GM19324 (cell line): ENCODE results near the gene BFAR.
"Not testable (repeated sequence)": the region's sequence is repeated elsewhere in the genome, so short reads cannot be mapped to it uniquely, and the experiment has no call there.

Source experiments
- ATAC-seq: cut with Tn5 transposase; IDR thresholded peaks from one replicate; pipeline ENCODE4 v1.9.1; 2021; ENCODE audit warnings: mild to moderate bottlenecking, moderate library complexity; ENCODE audit not compliant: unreplicated experiment, low FRiP score

Gene BFAR

DNA sequence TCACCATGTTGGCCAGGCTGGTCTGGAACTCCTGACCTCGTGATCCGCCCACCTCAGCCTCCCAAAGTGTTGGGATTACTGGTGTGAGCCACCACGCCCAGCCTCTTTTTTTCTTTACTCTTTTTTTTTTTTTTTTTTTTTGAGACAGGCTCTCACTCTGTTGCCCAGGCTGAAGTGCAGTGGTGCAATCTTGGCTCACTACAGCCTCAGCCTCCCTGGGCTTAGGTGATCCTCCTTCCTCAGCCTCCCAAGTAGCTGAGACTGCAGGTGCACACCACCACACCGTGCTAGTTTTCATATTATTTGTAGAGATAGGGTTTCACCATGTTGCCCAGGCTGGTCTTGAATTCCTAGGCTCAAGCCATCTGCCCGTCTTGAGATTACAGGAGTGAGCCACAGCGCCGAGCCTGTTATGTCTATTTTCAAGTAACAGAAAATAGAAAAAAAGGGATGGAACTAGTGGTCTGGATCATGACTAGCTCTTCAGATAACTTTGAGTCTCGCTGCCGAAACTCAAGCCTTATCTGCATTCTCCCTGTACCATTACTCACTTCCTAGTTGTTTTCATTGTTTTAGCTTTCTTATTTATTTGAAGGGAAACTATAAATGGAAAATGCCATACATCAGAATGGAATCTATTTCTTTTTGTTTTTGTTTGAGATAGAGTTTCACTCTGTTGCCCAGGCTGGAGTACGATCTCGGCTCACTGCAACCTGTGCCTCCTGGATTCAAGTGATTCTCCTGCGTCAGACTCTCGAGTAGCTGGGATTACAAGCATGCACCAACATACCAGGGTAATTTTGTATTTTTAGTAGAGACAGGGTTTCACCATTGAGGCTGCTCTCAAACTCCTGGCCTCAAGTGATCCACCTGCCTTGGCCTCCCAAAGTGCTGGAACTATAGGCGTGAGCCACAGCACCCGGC, 53.4 kb downstream of the BFAR start:
- not testable (repeated sequence) for ATAC-seq

DNA sequence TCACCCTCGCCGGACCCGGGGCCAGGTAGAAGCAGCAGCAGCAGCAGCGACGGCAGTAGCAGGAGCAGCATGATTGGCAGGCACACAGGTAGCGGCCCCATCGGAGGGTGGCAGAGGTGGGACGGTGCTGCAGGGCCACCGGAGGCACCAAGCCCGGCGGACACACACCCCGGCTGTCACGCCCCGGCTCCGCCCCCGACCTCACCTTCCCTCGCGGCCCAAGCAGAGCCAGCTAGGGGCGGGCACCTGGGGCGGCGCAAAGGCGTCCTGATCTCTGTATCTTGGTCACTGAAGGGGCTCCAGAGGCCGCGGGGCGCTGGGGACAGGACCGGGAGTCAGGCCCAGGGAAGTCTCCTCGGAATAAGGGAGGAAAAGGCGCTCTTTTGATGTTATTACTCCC, 61.4 kb downstream of the BFAR start, which contains the start of gene PLA2G10:
Gene PLA2G10 (minus strand): TSS at position 180 of the 400 bp plus-strand sequence. CDS start 79 bp downstream, at position 101.
- ATAC-seq = not testable (repeated sequence)

DNA sequence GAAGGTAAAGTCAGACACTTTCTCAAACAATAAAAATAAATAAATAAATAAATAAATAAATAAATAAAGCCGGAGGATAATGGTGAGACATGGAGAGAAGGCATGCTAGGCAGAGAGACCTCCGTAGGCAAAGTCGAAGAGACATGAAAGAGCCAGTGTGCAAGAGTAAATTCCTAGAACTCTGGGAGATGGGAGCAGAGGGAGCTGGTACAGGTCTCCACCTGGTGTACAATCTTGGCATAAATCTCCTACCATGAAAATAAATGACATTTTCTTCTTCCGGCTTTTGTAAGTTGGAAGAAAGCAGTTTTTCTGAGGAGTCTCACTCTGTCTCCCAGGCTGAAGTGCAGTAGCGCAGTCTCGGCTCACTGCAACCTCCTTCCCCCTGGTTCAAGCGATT, 69.1 kb downstream of the BFAR start:
- ATAC-seq = not testable (repeated sequence)

DNA sequence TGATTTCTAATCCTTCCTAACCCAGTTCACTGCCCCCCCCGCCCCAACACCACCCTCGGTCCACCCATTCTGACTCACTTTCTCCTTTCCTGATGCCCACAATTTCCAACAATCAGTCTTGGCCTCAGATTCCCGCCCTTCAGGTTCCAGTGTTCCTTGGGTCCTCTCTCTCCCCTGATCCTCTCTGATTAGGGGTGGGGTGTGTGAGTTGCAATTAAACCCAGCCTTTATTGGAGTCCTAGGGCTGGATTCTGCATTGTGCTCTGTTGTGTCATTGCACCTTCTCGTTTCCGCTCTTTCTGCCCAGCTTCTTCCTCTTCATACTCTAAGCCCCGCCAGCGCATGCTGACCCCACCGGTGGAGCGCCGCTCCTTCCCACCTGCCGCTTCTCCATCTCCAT, 69.9 kb downstream of the BFAR start:
- not testable (repeated sequence) for ATAC-seq

GRCh38 chr16:14703156-14704011, 70.6 kb downstream of the BFAR start, which contains the start of gene NPIPA3:
Gene NPIPA3, plus strand, starts transcription at chr16:14703411. Its CDS starts 5,533 bp downstream, at chr16:14708944.
- peak; percentile 99 for ATAC-seq
